Mesothelial cell of epicardium (in vitro differentiated cells): ENCODE data around the gene AMN1. TPM values are rescaled to one million over a fixed set of nuclear protein-coding genes. Genes with fewer than 3 reads are reported as not detected.

ENCODE experiments used
- DNase-seq, 2 experiments: peaks; one replicate each; pipeline ENCODE4 v3.0.0; 2021; ENCODE audit warnings: low spot score in 2 of 2; ENCODE audit not compliant: unreplicated experiment in 2 of 2
- H3K27ac Mint-ChIP-seq: 2 replicates; pipeline ENCODE4 v1.8.0; 2021; ENCODE audit warnings: mixed read lengths
- H3K27me3 Mint-ChIP-seq: 2 replicates; pipeline ENCODE4 v1.8.0; 2021; ENCODE audit warnings: low read depth, mixed read lengths
- H3K36me3 Mint-ChIP-seq: 2 replicates; pipeline ENCODE4 v1.8.0; 2021; ENCODE audit warnings: mixed read lengths
- H3K4me1 Mint-ChIP-seq: 2 replicates; pipeline ENCODE4 v1.8.0; 2021; ENCODE audit warnings: mixed read lengths
- H3K4me3 Mint-ChIP-seq: 2 replicates; pipeline ENCODE4 v1.8.0; 2021; ENCODE audit warnings: mild to moderate bottlenecking, moderate library complexity, mixed read lengths
- H3K9me3 Mint-ChIP-seq: 2 replicates; pipeline ENCODE4 v1.8.0; 2021; ENCODE audit warnings: mixed read lengths
- CTCF ChIP-seq: fragments of 200-600 bp; sonication (generic); IDR thresholded peaks from one replicate; pipeline ENCODE4 v1.5.0; 2021; ENCODE audit warnings: antibody characterized with exemption; ENCODE audit not compliant: unreplicated experiment
- total RNA-seq: library from RNA; stranded (reverse); gene quantifications from 3 replicates; pipeline ENCODE4 v1.2.1, GENCODE V29; 2021

Gene AMN1
- total RNA-seq, 1 donor from 2014 or later, result 15.3 TPM

GRCh38 chr12:31729705-31730104 is 884 bp upstream of the AMN1 start:
- Mint-ChIP-seq H3K4me1 (peaks cover 31% of the 10 kb centered on the region), H3K27me3 (no peaks in the 10 kb centered on the region), H3K36me3 (peaks cover 19% of the 10 kb centered on the region), H3K27ac (peak overlapping the region; percentile 99), H3K4me3 (peak overlapping the region; percentile 93), H3K9me3 (peaks cover 13% of the 10 kb centered on the region)
- DNase-seq, result no peak
- TF ChIP-seq CTCF, result no peak

- DNase-seq, result no peak
- H3K36me3 Mint-ChIP-seq, result peaks cover 23% of the 10 kb centered on the region
Observed at GRCh38 chr12:31728289-31728916, 418 bp downstream of the AMN1 start.

GRCh38 chr12:31727192-31727591 is 1.6 kb downstream of the AMN1 start:
- Mint-ChIP-seq H3K4me1 (peaks cover 30% of the 10 kb centered on the region), H3K27ac (no peak overlapping the region), H3K27me3 (no peaks in the 10 kb centered on the region), H3K36me3 (peaks cover 23% of the 10 kb centered on the region), H3K4me3 (peak overlapping the region; percentile 10), H3K9me3 (peaks cover 10% of the 10 kb centered on the region)
- DNase-seq, result no peak
- no peak for TF ChIP-seq CTCF

More at GRCh38 chr12:31728289-31728916, 418 bp downstream of the AMN1 start:
- no peak for TF ChIP-seq CTCF
- Mint-ChIP-seq H3K27me3 (no peaks in the 10 kb centered on the region), H3K9me3 (peaks cover 10% of the 10 kb centered on the region), H3K27ac (peak overlapping the region; percentile 99), H3K4me1 (peaks cover 36% of the 10 kb centered on the region), H3K4me3 (peak overlapping the region; percentile 93)

- TF ChIP-seq CTCF, result no peak
- H3K4me3 Mint-ChIP-seq, result no peak overlapping the region
- no peak for DNase-seq
- H3K27me3 Mint-ChIP-seq, result no peaks in the 10 kb centered on the region
- H3K4me1 Mint-ChIP-seq, result peaks cover 24% of the 10 kb centered on the region
- H3K9me3 Mint-ChIP-seq, result peaks cover 10% of the 10 kb centered on the region
- no peak overlapping the region for H3K27ac Mint-ChIP-seq
- H3K36me3 Mint-ChIP-seq, result peaks cover 25% of the 10 kb centered on the region
Observed at GRCh38 chr12:31726575-31726974, 2.2 kb downstream of the AMN1 start.

- H3K36me3 Mint-ChIP-seq, result peaks cover 23% of the 10 kb centered on the region
- DNase-seq, result no peak
- no peaks in the 10 kb centered on the region for H3K27me3 Mint-ChIP-seq
- no peak for TF ChIP-seq CTCF
- peaks cover 5% of the 10 kb centered on the region for H3K9me3 Mint-ChIP-seq
- H3K4me1 Mint-ChIP-seq, result peaks cover 13% of the 10 kb centered on the region
- H3K27ac Mint-ChIP-seq, result no peak overlapping the region
- H3K4me3 Mint-ChIP-seq, result no peak overlapping the region
Observed at GRCh38 chr12:31724557-31724956, 4.3 kb downstream of the AMN1 start.
